Small intestine (tissue), 7 donors: ENCODE results near the gene FOXI1. TPM values are rescaled to one million over a fixed set of nuclear protein-coding genes. Genes with fewer than 3 reads are reported as not detected.

ENCODE experiments used
- DNase-seq, 2 donors: peaks; one replicate each; pipeline versions ENCODE4 v3.0.0 to v3.0.0-alpha.2; 2013
- FAIRE-seq: peaks from 2 replicates; lab custom pipeline; 2012; peaks lifted over from hg19 to GRCh38; lab: Jason Lieb, UNC
- H3K27ac ChIP-seq, 3 donors: one replicate each; pipeline ENCODE4 v1.5.1; 2013; ENCODE audit warnings: low read length in 2 of 3, mild to moderate bottlenecking in 2 of 3, control low read depth in 1 of 3, inconsistent platforms in 1 of 3, low read depth in 1 of 3, moderate library complexity in 1 of 3
- H3K27me3 ChIP-seq, 3 donors: one replicate each; pipeline ENCODE4 v1.6.1; 2013; ENCODE audit warnings: low read length in 3 of 3, inconsistent platforms in 1 of 3; ENCODE audit not compliant: control insufficient read depth in 3 of 3, insufficient read depth in 3 of 3
- H3K36me3 ChIP-seq, 3 donors: one replicate each; pipeline ENCODE4 v1.6.1; 2013; ENCODE audit warnings: low read length in 3 of 3, inconsistent platforms in 1 of 3, low read depth in 1 of 3, mild to moderate bottlenecking in 1 of 3, moderate library complexity in 1 of 3; ENCODE audit not compliant: control insufficient read depth in 3 of 3, insufficient read depth in 2 of 3
- H3K4me1 ChIP-seq, 3 donors: one replicate each; pipeline ENCODE4 v1.6.1; 2013; ENCODE audit warnings: low read length in 2 of 3, inconsistent platforms in 1 of 3, low read depth in 1 of 3, mild to moderate bottlenecking in 1 of 3, moderate library complexity in 1 of 3; ENCODE audit not compliant: control insufficient read depth in 3 of 3, insufficient read depth in 2 of 3
- H3K4me3 ChIP-seq, 3 donors: one replicate each; pipeline ENCODE4 v1.5.1; 2013; ENCODE audit warnings: low read length in 3 of 3, control low read depth in 1 of 3, inconsistent platforms in 1 of 3, low read depth in 1 of 3, mild to moderate bottlenecking in 1 of 3, moderate library complexity in 1 of 3
- H3K9me3 ChIP-seq, 2 donors: one replicate each; pipeline ENCODE4 v1.6.1; 2013; ENCODE audit warnings: low read depth in 1 of 2, low read length in 1 of 2; ENCODE audit not compliant: control insufficient read depth in 2 of 2, insufficient read depth in 1 of 2
- WGBS, 3 donors: extraction: QIAGEN DNeasy Blood & Tissue Kit; methylation state at CpG; one replicate each; pipeline ENCODE4 v1.1.7; 2013; 5-methylcytosine and 5-hydroxymethylcytosine counted together
- polyA plus RNA-seq, 4 donors: library from polyadenylated mRNA; stranded (reverse) in 3 of 4; unstranded in 1 of 4; fragments of 200-250 nt in 3 of 4; fragments of 120-200 nt in 1 of 4; gene quantifications; one replicate each; pipeline versions ENCODE4 v1.2.1 to v1.2.3, GENCODE V29; 2013
- donor health status: healthy with polysubstance abuse.
- donor health status: control.
- donor health status: control.
- donor health status: Bipolar disorder and iron deficiency.
- donor health status: healthy.

The FOXI1 gene
- polyA plus RNA-seq, 4 donors, result 0.03 to 0.09 TPM; not detected in 2

GRCh38 chr5:170111088-170111785, 5.5 kb downstream of the FOXI1 start:
- H3K9me3 ChIP-seq, result no peaks in the 10 kb centered on the region
- H3K36me3 ChIP-seq, result no peaks in the 10 kb centered on the region
- no peaks in the 10 kb centered on the region for H3K4me1 ChIP-seq
- DNase-seq (no peak), FAIRE-seq (no peak)
- no peak overlapping the region for H3K27ac ChIP-seq
- WGBS, 3 donors, result 39 to 64% (median 57%) methylated on average over 7 to 8 of the region's 8 CpGs
- peaks cover 0 to 4% (median 0%) of the 10 kb centered on the region in 3 donors for H3K27me3 ChIP-seq
- no peak overlapping the region for H3K4me3 ChIP-seq

- 60 to 72% (median 64%) methylated on average over 6 of the region's 6 CpGs for WGBS, 3 donors
- FAIRE-seq, result no peak
- no peaks in the 10 kb centered on the region for H3K4me1 ChIP-seq
- H3K4me3 ChIP-seq, result no peak overlapping the region
- no peaks in the 10 kb centered on the region for H3K36me3 ChIP-seq
- H3K9me3 ChIP-seq, result no peaks in the 10 kb centered on the region
- no peak for DNase-seq
- no peak overlapping the region for H3K27ac ChIP-seq
- peaks cover 0 to 4% (median 0%) of the 10 kb centered on the region in 3 donors for H3K27me3 ChIP-seq
Observed at GRCh38 chr5:170112876-170113521, 7.3 kb downstream of the FOXI1 start.

GRCh38 chr5:170113522-170113900, 7.8 kb downstream of the FOXI1 start:
- no peak overlapping the region for H3K4me3 ChIP-seq
- no peak overlapping the region for H3K27ac ChIP-seq
- H3K27me3 ChIP-seq, result peaks cover 0 to 4% (median 0%) of the 10 kb centered on the region in 3 donors
- H3K4me1 ChIP-seq, result no peaks in the 10 kb centered on the region
- 64 to 65% (median 65%) methylated on average over 3 of the region's 3 CpGs for WGBS, 3 donors
- DNase-seq (no peak), FAIRE-seq (no peak)
- H3K36me3 ChIP-seq, result no peaks in the 10 kb centered on the region
- no peaks in the 10 kb centered on the region for H3K9me3 ChIP-seq

GRCh38 chr5:170114271-170114670, 8.6 kb downstream of the FOXI1 start:
- H3K27me3 ChIP-seq, result peaks cover 0 to 4% (median 0%) of the 10 kb centered on the region in 3 donors
- no peaks in the 10 kb centered on the region for H3K36me3 ChIP-seq
- no peak for DNase-seq
- H3K4me3 ChIP-seq, result no peak overlapping the region
- no peak overlapping the region for H3K27ac ChIP-seq
- WGBS, 3 donors, result 64 to 83% (median 73%) methylated on average over 7 of the region's 7 CpGs
- FAIRE-seq, result no peak
- no peaks in the 10 kb centered on the region for H3K4me1 ChIP-seq
- no peaks in the 10 kb centered on the region for H3K9me3 ChIP-seq

- DNase-seq (no peak), FAIRE-seq (no peak)
- WGBS, 3 donors, result 75 to 92% (median 79%) methylated on average over 2 of the region's 2 CpGs
- Histone ChIP-seq H3K27ac (no peak overlapping the region), H3K4me1 (no peaks in the 10 kb centered on the region), H3K27me3 (peaks cover 0 to 1% (median 0%) of the 10 kb centered on the region in 3 donors), H3K9me3 (no peaks in the 10 kb centered on the region), H3K36me3 (no peaks in the 10 kb centered on the region), H3K4me3 (no peak overlapping the region)
Observed at GRCh38 chr5:170115925-170116324, 10.2 kb downstream of the FOXI1 start.

- WGBS, 3 donors, result 73 to 88% (median 85%) methylated on average over 2 of the region's 2 CpGs
- H3K4me3 ChIP-seq, result no peak overlapping the region
- no peak overlapping the region for H3K27ac ChIP-seq
- FAIRE-seq (no peak), DNase-seq (no peak)
- H3K36me3 ChIP-seq, result no peaks in the 10 kb centered on the region
- no peaks in the 10 kb centered on the region for H3K9me3 ChIP-seq
- no peaks in the 10 kb centered on the region for H3K4me1 ChIP-seq
- no peaks in the 10 kb centered on the region for H3K27me3 ChIP-seq
Observed at GRCh38 chr5:170117736-170118135, 12.0 kb downstream of the FOXI1 start.

- Histone ChIP-seq H3K9me3 (no peaks in the 10 kb centered on the region), H3K27me3 (no peaks in the 10 kb centered on the region), H3K4me1 (no peaks in the 10 kb centered on the region), H3K36me3 (no peaks in the 10 kb centered on the region), H3K27ac (no peak overlapping the region), H3K4me3 (no peak overlapping the region)
- 90 to 98% (median 93%) methylated on average over 2 of the region's 2 CpGs for WGBS, 3 donors
- DNase-seq (no peak), FAIRE-seq (no peak)
Observed at GRCh38 chr5:170120576-170120975, 14.9 kb downstream of the FOXI1 start.

- Histone ChIP-seq H3K9me3 (no peaks in the 10 kb centered on the region), H3K27me3 (no peaks in the 10 kb centered on the region), H3K4me1 (no peaks in the 10 kb centered on the region), H3K36me3 (no peaks in the 10 kb centered on the region), H3K4me3 (no peak overlapping the region), H3K27ac (no peak overlapping the region)
- 67 to 86% (median 68%) methylated on average over 7 of the region's 7 CpGs for WGBS, 3 donors
- FAIRE-seq (no peak), DNase-seq (no peak)
Observed at GRCh38 chr5:170121321-170121720, 15.6 kb downstream of the FOXI1 start.
